GM13977 (cell line): ENCODE measurements around the gene SRGN.

Experiments
- DNase-seq: peaks from one replicate; pipeline ENCODE4 v3.0.0; 2012; ENCODE audit warnings: low spot score
- CTCF ChIP-seq: IDR thresholded peaks from 2 replicates; pipeline ENCODE4 v1.5.1; 2012; ENCODE audit warnings: mild to moderate bottlenecking, control low read depth; ENCODE audit not compliant: insufficient read depth; ENCODE audit errors: extremely low read depth, missing control alignments
- in situ Hi-C: fragments of 300-500 bp; cut with MboI; formaldehyde crosslinking; loops from one replicate; pipeline ENCODE4 v1.12.0; 2022; ENCODE audit warnings: low sequenced_read_pairs, low pct_unique_long_range_greater_than_20kb, mixed read lengths, inconsistent platforms; ENCODE audit not compliant: unreplicated experiment

Gene SRGN

GRCh38 chr10:69074532-69074931 is 13.4 kb upstream of the SRGN start:
- TF ChIP-seq CTCF: no peak
- no peak for DNase-seq
- in situ Hi-C loops: no loop called here

GRCh38 chr10:69075431-69075830 is 12.5 kb upstream of the SRGN start:
- in situ Hi-C loops: no loop called here
- no peak for DNase-seq
- no peak for TF ChIP-seq CTCF

- no peak for DNase-seq
- in situ Hi-C loops: no loop called here
- TF ChIP-seq CTCF: no peak
Observed at GRCh38 chr10:69078311-69078710, 9.6 kb upstream of the SRGN start.

- in situ Hi-C loops: no loop called here
- DNase-seq: no peak
- TF ChIP-seq CTCF: no peak
Observed at GRCh38 chr10:69080226-69080625, 7.7 kb upstream of the SRGN start.

GRCh38 chr10:69086001-69086509 is 1.8 kb upstream of the SRGN start:
- DNase-seq: no peak
- in situ Hi-C loops: no loop called here
- no peak for TF ChIP-seq CTCF

GRCh38 chr10:69088471-69088769 is 517 bp downstream of the SRGN start:
- no peak for TF ChIP-seq CTCF
- no peak for DNase-seq
- in situ Hi-C loops: no loop called here
